SKM-1 (cell line): ENCODE measurements around the gene GATAD2A.

ENCODE experiments used
- DNase-seq: peaks from one replicate; lab custom pipeline; 2025; ENCODE audit not compliant: unreplicated experiment; lab: John Stamatoyannopoulos, UW

The GATAD2A gene

GRCh38 chr19:19487077-19487949 is 81.8 kb downstream of the GATAD2A start:
- DNase-seq, result no peak

- DNase-seq, result no peak
Observed at GRCh38 chr19:19487950-19488874, 82.7 kb downstream of the GATAD2A start.

- no peak for DNase-seq
Observed at GRCh38 chr19:19488875-19489690, 83.6 kb downstream of the GATAD2A start.

DNA sequence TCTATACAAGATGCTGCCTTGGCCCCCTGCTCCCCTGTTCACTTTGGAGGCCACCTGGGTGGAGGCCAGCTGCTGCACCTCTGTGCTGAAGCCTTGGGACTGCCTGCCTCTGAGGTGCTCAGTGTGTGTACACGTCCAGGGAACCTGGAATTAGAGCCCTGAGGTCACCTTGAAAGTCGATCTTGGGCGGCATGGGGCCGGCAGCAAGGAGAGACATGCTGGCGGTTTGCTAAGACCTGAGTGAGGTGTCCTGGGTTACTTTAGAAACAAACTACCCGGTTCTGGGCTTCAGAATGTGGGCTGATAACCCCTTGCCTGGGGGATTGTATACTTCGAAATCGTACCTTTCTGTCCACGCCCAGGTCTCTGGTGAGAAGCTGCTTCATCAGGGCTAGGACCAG is 84.3 kb downstream of the GATAD2A start:
- no peak for DNase-seq

DNA sequence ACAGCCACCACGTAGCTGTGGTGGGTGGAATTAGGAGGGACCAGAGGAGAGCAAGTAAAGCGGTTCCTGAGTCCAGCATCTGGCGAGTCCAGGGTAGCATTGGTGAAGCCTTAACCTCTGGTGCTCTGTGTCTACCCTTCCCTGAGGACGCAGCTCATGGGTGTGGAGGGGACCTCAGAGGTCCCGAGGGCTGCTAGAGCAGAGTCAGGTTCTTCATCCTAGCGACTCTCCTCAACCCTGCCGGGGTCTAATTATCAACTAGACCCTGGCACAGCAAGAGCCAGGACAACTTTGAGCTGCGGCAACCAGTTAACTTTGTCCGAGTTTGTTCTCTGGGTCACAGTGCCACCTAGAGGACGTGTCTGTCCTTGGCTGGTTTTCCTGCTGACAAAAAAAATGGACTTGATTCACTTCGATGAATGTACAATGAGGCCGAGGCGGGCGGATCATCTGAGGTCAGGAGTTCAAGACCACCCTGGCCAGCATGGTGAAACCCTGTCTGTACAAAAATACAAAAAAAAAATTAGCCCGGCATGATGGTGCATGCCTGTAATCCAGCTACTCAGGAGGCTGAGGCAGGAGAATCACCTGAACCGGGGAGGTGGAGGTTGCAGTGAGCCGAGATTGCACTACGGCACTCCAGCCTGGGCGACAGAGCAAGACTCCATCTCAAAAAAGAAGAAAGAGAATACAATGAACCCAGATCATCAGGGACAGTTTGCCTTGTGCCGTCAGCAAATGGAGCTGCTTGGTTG is 84.9 kb downstream of the GATAD2A start:
- peak; percentile 11 for DNase-seq

- no peak for DNase-seq
Observed at GRCh38 chr19:19491321-19492025, 86.0 kb downstream of the GATAD2A start.

- DNase-seq, result no peak
Observed at GRCh38 chr19:19492026-19492610, 86.6 kb downstream of the GATAD2A start.

DNA sequence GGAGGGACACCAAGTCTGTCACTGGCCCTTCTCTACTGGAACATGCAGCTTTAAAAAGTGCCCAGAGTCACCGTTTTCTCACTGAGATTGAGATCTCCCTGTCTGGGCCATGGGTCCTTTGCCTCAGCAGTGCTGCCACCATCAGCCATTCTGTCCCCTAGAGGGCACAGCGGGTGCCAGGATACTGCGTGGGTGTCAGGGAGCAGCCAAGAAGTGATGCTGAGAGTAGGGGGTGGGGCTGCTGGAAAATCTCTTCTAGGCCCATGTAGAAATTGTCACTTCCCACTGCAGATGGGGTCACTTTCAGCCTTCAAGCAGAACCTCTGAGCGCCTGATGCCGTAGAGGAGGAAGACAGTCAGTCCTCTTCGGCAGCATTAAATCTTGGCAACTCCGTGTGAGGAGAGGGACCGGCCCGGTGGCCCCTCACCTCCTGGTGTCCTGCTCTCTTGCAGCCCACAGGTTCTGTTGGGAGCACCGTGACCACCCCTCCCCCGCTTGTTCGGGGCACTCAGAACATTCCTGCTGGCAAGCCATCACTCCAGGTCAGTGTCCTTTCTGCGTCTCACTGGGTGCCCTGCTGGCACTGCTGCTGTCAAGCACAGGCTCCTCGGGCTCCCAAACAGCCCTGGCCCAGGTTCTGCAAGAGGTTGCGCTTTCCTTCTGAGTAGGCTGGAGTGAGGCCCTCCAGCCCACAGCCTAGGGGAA is 88.5 kb downstream of the GATAD2A start:
- no peak for DNase-seq

DNA sequence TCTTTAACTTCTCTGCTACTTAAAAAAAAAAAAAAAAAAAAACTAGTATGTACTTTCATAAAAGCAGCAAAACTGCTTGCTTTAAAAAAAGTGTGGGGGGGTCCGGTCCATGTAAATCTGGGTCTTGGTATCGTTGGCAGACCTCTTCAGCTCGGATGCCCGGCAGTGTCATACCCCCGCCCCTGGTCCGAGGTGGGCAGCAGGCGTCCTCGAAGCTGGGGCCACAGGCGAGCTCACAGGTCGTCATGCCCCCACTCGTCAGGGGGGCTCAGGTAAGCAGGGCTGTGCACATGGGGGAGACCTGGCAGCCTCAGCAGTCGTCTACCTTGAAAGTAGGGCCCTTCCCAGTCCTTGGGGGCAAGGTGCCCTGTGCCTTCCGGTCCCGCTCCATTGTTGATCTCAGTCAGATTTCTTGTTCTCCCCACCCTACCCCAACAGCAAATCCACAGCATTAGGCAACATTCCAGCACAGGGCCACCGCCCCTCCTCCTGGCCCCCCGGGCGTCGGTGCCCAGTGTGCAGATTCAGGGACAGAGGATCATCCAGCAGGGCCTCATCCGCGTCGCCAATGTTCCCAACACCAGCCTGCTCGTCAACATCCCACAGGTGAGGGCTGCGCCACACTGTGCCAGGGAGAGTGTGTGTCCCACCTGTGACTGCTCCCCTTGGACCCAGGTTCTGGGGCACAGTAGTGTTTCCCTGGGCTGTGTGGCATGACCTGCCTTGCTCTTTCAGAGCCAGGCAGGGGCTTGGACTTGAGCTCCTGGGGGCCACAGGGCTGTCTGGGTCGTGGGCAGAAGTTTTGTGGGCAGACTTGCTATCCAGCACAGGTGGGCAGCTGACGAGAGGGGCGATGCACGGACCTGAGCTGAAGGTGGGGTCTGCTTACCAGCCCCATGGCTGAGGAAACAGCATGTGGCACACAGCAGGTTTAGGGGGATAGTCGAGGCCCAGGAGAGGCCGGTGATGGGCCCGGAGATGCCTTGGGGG is 90.4 kb downstream of the GATAD2A start:
- no peak for DNase-seq

- no peak for DNase-seq
Observed at GRCh38 chr19:19498255-19498991, 92.9 kb downstream of the GATAD2A start.

- DNase-seq, result no peak
Observed at GRCh38 chr19:19499272-19499995, 94.0 kb downstream of the GATAD2A start.

DNA sequence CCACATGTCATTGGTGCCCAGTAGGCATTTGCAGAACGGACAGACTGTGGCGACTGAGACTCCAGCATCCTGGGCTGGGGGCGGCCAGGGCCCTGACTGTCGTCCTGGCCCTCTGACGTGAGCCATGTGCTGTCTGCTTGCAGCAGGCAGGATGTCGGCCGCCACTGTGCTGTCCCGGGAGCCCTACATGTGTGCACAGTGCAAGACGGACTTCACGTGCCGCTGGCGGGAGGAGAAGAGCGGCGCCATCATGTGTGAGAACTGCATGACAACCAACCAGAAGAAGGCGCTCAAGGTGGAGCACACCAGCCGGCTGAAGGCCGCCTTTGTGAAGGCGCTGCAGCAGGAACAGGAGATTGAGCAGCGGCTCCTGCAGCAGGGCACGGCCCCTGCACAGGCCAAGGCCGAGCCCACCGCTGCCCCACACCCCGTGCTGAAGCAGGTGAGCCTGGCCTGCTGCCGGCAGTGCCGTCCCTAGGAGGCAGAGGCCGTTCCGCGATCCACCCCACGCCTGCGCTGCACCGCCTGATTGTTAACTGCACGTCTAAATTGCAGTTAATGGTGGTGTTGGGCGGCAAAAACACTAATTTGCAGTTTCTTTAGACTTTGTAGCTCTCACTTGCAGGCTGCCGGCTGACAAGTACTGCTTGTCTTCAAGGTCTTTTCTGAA is 95.6 kb downstream of the GATAD2A start:
- DNase-seq, result no peak

GRCh38 chr19:19501798-19502197 is 96.3 kb downstream of the GATAD2A start:
- no peak for DNase-seq

- DNase-seq, result no peak
Observed at GRCh38 chr19:19502281-19502680, 96.8 kb downstream of the GATAD2A start.

- no peak for DNase-seq
Observed at GRCh38 chr19:19502808-19503602, 97.5 kb downstream of the GATAD2A start.
